ENCODE measurements around the gene SS18.
"Not testable (repeated sequence)": the region's sequence is repeated elsewhere in the genome, so short reads cannot be mapped to it uniquely, and the experiment has no call there.

Gene SS18

DNA sequence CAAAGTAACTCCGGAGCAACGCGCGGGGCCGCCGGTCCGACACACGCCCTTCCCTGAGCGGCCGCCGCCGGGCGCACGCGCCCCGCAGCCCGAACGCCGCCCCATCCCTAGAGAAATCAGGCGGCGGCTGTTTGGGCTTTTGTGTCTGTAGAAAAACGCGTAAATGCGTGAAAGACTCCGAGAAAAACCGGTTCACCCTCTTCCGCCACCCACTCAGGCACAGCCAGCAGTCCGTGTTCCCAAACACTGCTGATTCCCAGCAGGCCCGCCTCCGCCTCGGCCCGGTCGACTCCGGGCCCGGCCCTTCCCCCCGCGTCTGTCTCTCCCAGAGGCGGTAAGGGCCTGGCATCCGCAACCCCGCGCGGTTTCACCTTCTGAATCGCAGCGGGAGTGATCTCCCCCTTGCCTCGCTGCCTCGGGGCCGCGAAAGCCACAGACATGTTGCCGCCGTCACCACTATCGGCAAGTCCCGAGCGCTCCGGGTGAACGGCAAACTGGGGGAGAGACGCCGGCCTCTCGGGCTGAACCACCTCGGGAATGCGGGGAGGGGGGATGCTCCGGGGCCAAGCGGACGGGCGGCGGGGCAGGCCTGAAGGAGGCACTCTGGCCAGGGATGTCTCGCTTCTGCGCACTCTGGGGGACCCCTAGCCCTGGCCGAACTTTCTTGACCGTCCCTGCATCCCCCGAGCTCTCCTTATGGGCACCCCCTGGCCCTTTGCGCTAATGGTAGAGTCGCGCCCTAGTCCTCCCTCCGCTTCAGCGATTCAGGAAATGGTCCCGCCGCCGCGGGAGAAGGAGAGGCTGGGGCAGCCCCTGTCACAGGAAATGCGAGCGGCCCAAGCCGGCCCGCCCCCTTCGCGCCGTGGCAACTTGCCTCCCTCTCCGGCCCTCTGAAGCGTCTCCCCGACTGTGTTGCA lies at the start of gene SS18:
TSS of gene SS18 (minus strand) at position 484 of the 917 bp plus-strand sequence. CDS start at position 440, 44 bp downstream.
- peak; percentile 94 for DNase-seq

GRCh38 chr18:26135548-26135947 lies 45.1 kb upstream of the SS18 start:
- no peak for DNase-seq

- DNase-seq, result no peak
Observed at GRCh38 chr18:26134107-26134506, 43.7 kb upstream of the SS18 start.

GRCh38 chr18:26133652-26134051 lies 43.2 kb upstream of the SS18 start, which contains the start of gene PSMA8:
TSS of gene PSMA8 (plus strand) at chr18:26133869. CDS start at chr18:26133966, 97 bp downstream.
- DNase-seq, result no peak

DNA sequence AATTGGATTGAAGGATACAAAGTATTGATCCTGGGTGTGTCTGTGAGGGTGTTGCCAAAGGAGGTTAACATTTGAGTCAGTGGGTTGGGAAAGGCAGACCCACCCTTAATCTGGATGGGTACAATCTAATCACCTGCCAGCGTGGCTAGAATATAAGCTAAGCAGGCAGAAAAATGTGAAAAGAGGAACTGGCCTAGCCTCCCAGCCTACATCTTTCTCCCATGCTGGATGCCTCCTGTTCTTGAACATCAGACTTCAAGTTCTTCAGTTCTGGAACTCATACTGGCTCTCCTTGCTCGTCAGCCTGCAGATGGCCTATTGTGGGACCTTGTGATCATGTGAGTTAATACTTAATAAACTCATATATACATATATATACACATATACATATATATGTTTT lies 37.8 kb upstream of the SS18 start:
- DNase-seq, result not testable (repeated sequence)

GRCh38 chr18:26127786-26128185 lies 37.4 kb upstream of the SS18 start:
- no peak for DNase-seq

GRCh38 chr18:26121994-26122393 lies 31.6 kb upstream of the SS18 start:
- not testable (repeated sequence) for DNase-seq

DNA sequence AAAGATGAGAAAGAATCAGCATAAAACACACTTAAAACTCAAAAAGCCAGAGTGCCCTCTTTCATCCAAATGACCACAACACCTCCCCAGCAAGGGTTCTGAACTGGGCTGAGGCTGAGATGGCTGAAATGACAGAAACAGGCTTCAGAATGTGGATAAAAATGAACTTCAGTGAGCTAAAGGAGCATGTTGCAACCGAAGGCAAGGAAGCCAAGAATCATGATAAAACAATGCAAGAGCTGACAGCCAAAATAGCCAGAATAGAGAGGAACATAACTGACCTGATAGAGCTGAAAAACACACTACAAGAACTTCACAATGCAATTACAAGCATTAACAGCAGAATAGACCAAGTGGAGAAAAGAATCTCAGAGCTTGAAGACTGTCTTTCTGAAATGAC lies 31.1 kb upstream of the SS18 start:
- DNase-seq, result no peak

DNA sequence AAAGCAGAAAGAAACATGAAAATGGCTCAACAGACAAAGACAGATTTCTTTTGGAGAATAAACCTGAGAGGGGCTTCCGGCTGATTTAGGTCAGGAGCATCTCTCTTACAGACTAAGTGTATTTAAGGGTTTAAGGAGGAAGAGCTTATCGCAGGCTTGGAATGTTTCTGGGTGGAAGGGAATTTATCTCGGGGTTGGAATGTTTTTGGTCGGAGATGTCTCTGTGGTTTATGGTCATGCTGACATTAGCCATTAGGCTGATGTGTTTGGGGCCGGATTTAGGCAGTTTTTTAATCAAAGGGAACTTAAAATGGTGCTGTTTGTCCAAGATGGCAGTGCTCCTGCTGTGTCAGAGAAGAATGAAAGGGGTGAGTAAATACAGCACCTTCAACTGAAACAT lies 28.8 kb upstream of the SS18 start:
- DNase-seq, result no peak

GRCh38 chr18:26104035-26104434 lies 13.6 kb upstream of the SS18 start:
- no peak for DNase-seq

DNA sequence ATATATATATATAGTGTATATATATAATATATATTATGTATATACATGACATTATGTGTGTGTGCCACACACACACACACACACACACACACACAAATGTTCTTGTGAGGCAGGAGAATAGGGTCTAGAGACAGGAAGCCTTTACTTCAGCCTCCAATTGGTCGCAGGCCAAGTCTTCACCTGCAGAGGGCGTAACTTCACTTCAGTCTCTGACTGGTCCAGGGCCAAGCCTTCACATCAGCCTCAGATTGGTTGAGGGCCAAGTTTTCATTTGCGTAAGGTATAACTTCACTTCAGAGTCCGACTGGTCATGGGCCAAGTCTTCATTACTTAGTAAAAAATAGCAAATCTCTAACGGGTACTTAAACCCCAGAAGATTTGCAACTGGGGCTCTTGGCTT lies 13.2 kb upstream of the SS18 start:
- DNase-seq, result no peak

GRCh38 chr18:26097563-26097962 lies 7.2 kb upstream of the SS18 start:
- no peak for DNase-seq

GRCh38 chr18:26096852-26097251 lies 6.4 kb upstream of the SS18 start:
- DNase-seq, result no peak

DNA sequence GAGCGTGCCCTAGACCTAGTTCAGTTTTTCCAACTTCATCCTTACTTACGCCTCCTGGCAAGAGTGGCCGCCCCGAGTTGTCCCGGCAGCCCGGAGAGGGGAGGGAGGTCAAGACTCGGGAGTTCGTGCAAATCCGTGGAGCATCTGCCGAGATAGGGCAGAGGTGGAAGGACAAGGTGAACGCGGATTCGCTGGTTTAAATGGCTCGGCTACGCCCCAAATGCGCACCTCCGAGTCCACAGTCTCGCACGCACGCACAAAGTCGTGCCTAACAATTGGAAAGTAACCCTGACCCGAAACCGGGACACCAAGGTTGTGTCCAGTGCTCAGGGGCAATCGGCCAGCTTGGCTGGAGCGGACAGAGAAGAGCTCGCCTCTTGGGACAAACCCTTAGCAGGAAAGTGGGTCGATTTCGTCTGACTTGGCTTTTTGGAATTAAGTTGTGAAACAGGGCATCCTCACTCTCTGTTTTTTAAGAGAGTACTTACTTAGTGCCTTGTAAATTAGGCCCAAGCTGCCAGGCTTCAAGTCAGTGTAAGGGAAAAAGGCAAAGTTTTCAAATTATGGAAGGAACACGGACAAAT lies 726 bp upstream of the SS18 start:
- DNase-seq, result peak; percentile 53

GRCh38 chr18:26089293-26090129 lies 902 bp downstream of the SS18 start:
- DNase-seq, result peak; percentile 57

- DNase-seq, result no peak
Observed at GRCh38 chr18:26088487-26088886, 1.9 kb downstream of the SS18 start.

GRCh38 chr18:26086959-26087358 lies 3.5 kb downstream of the SS18 start:
- no peak for DNase-seq

DNA sequence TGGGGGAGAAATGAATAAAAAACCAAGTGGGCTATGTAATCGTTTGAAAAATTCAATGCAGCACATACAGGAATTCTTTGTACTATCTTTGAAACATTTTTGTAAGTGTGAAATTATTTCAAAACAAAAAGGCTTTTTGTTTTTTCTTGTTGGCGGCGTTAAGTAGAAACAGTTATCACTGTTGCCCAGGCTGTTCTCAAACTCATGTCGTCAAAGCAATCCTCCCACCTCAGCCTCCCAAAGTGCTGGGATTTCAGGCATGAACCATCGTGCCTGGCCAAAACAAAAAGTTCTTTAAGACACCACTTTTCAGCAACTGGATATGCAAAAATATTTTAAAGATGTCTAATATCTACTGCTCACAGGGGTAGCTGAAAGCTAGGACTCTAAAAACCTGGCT lies 5.4 kb downstream of the SS18 start:
- no peak for DNase-seq

- DNase-seq, result no peak
Observed at GRCh38 chr18:26083099-26083498, 7.3 kb downstream of the SS18 start.

DNA sequence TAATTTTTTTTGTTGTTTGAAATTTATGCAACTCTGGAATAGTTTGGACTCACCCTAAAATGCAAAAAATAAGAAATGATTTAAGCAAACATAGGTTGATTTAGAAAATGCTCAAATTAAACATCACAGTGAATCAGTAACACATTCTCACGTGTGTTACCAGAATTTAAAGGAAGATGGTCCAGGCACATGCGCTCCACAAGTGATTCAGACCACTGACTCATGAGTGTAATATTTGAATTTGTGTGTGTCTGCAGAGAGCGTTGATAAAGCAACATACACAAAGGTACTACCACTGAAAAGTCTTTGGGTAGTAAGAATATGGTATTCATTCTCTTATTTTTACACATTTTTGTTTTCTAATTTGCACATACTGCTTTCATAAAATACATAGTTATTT lies 7.9 kb downstream of the SS18 start:
- DNase-seq, result no peak

DNA sequence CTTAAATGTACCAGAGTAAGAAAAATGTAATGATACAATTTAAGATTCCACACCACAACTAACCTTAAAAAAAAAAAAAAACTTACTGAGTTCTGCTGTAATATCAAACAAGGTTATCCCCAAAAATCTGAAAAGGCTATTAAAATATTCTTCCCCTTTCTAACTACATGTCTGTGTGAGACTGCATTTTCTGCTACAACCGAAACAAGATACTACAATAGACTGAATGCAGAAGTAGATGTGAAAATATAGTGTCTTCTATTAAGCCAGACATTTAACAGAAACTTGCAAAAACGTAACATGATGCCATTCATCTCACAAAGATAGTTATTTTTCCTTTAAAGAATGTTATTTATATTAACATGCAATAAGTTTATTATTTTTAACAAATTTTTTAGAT lies 16.2 kb downstream of the SS18 start:
- DNase-seq, result no peak

DNA sequence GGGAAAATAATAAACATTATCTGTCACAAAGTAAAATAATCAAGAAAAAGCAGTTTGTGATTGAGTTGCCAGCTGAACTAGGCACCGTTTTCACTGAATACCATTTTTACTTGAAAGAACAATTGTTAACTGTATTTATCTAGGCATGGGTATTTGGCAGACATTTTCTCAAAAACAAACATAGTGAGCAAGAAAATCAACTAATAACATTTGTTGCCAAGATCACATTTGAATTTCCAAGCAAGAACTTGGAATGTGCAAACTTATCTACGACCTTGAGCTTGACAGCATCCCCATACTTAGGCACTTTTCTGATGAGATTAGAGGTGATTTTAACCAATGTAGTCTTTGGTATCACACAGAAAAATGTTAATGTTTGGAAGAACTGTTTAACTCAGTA lies 16.7 kb downstream of the SS18 start:
- no peak for DNase-seq

DNA sequence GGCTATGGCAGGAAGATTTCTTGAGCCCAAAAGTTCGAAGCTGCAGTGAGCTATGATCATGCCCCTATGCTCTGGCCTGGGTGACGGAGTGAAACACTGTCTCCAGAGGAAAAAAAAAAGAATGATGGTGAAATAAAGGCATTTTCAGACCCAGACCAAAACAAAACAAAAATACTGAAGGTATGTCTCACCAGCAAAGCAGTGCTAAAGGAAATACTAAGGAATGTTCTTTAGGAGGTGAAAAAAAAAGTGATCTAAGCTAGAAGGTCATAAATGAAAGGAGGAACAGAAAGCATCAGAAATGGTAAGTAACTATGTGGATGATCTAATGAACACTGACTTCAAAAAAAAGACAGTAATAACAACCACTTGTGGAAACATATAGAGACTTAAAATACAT lies 18.7 kb downstream of the SS18 start:
- no peak for DNase-seq
